Thymus (tissue), 11 donors: ENCODE measurements around the gene AKAP7. TPM values are rescaled to one million over a fixed set of nuclear protein-coding genes. Genes with fewer than 3 reads are reported as not detected.

ENCODE experiments used
- DNase-seq, 9 donors: peaks; one replicate each; pipeline ENCODE4 v3.0.0-alpha.2; 2013; ENCODE audit warnings: low spot score in 9 of 9, low read depth in 6 of 9, missing footprints in 1 of 9
- H3K27ac ChIP-seq, 2 donors: one replicate each; pipeline ENCODE4 v1.5.1; 2013; ENCODE audit warnings: control low read depth in 1 of 2, low read depth in 1 of 2, low read length in 1 of 2, mild to moderate bottlenecking in 1 of 2, moderate library complexity in 1 of 2
- H3K27me3 ChIP-seq, 2 donors: one replicate each; pipeline ENCODE4 v1.5.1; 2013; ENCODE audit warnings: low read length in 1 of 2; ENCODE audit not compliant: control insufficient read depth in 2 of 2, insufficient read depth in 1 of 2
- H3K36me3 ChIP-seq, 2 donors: one replicate each; pipeline ENCODE4 v1.5.1; 2013; ENCODE audit warnings: low read length in 1 of 2, mild to moderate bottlenecking in 1 of 2, moderate library complexity in 1 of 2; ENCODE audit not compliant: control insufficient read depth in 2 of 2, insufficient read depth in 2 of 2
- H3K4me1 ChIP-seq, 2 donors: one replicate each; pipeline ENCODE4 v1.5.1; 2013; ENCODE audit warnings: low read length in 2 of 2; ENCODE audit not compliant: control insufficient read depth in 2 of 2, insufficient read depth in 2 of 2
- H3K4me3 ChIP-seq, 2 donors: one replicate each; pipeline ENCODE4 v1.5.1; 2013; ENCODE audit warnings: low read length in 2 of 2, control low read depth in 1 of 2, mild to moderate bottlenecking in 1 of 2
- H3K9me3 ChIP-seq, 2 donors: one replicate each; pipeline ENCODE4 v1.5.1; 2013; ENCODE audit warnings: low read length in 1 of 2, mild to moderate bottlenecking in 1 of 2; ENCODE audit not compliant: control insufficient read depth in 2 of 2, insufficient read depth in 1 of 2
- WGBS: extraction: QIAGEN DNeasy Blood & Tissue Kit; methylation state at CpG from one replicate; pipeline ENCODE4 v1.1.7; 2013; 5-methylcytosine and 5-hydroxymethylcytosine counted together
- polyA plus RNA-seq: library from polyadenylated mRNA; stranded (reverse); fragments of 200-250 nt; gene quantifications from one replicate; pipeline ENCODE4 v1.2.3, GENCODE V29; 2013
- total RNA-seq: library from RNA; stranded (reverse); fragments of 120-200 nt; gene quantifications from one replicate; pipeline ENCODE4 v1.2.4, GENCODE V29; 2013
- donor health status: healthy.

AKAP7 gene
- total and polyA plus RNA-seq, 2 donors: 12.0 to 16.8 TPM

- peak in 1 of 9 donors; percentile 15 for DNase-seq
- no peak overlapping the region for H3K4me3 ChIP-seq
- H3K4me1 ChIP-seq: peaks cover 0 to 3% of the 10 kb centered on the region in 2 donors
- H3K27me3 ChIP-seq: no peaks in the 10 kb centered on the region
- H3K27ac ChIP-seq: no peak overlapping the region
- WGBS: 96% methylated on average over 3 of the region's 3 CpGs
- H3K36me3 ChIP-seq: no peaks in the 10 kb centered on the region
- no peaks in the 10 kb centered on the region for H3K9me3 ChIP-seq
These were observed 70.4 kb downstream of the AKAP7 start for GRCh38 chr6:131205481-131206244.

- H3K36me3 ChIP-seq: no peaks in the 10 kb centered on the region
- H3K27ac ChIP-seq: no peak overlapping the region
- no peaks in the 10 kb centered on the region for H3K27me3 ChIP-seq
- H3K9me3 ChIP-seq: no peaks in the 10 kb centered on the region
- WGBS: 98% methylated on average over 2 of the region's 2 CpGs
- no peak overlapping the region for H3K4me3 ChIP-seq
- no peak for DNase-seq
- H3K4me1 ChIP-seq: no peaks in the 10 kb centered on the region
These were observed 71.4 kb downstream of the AKAP7 start for GRCh38 chr6:131206463-131207251.

- Histone ChIP-seq H3K27ac (no peak overlapping the region), H3K27me3 (no peaks in the 10 kb centered on the region), H3K36me3 (no peaks in the 10 kb centered on the region), H3K4me1 (peaks cover 4 to 5% of the 10 kb centered on the region in 2 donors), H3K9me3 (no peaks in the 10 kb centered on the region), H3K4me3 (no peak overlapping the region)
- WGBS: 91% methylated on average over 1 of the region's 1 CpG
- DNase-seq: peak in 1 of 9 donors; percentile 17
These were observed 73.5 kb downstream of the AKAP7 start for GRCh38 chr6:131208787-131209186.

GRCh38 chr6:131210469-131210868 lies 75.2 kb downstream of the AKAP7 start:
- DNase-seq: no peak
- no peaks in the 10 kb centered on the region for H3K27me3 ChIP-seq
- WGBS: 97% methylated on average over 2 of the region's 2 CpGs
- no peaks in the 10 kb centered on the region for H3K36me3 ChIP-seq
- peaks cover 4 to 10% of the 10 kb centered on the region in 2 donors for H3K4me1 ChIP-seq
- no peaks in the 10 kb centered on the region for H3K9me3 ChIP-seq
- no peak overlapping the region for H3K4me3 ChIP-seq
- H3K27ac ChIP-seq: no peak overlapping the region

- Histone ChIP-seq H3K4me3 (no peak overlapping the region), H3K27me3 (no peaks in the 10 kb centered on the region), H3K27ac (no peak overlapping the region), H3K4me1 (peaks cover 4 to 10% of the 10 kb centered on the region in 2 donors), H3K36me3 (no peaks in the 10 kb centered on the region), H3K9me3 (no peaks in the 10 kb centered on the region)
- no peak for DNase-seq
- 98% methylated on average over 5 of the region's 5 CpGs for WGBS
These were observed 76.8 kb downstream of the AKAP7 start for GRCh38 chr6:131212024-131212423.

- no peak overlapping the region for H3K4me3 ChIP-seq
- H3K27me3 ChIP-seq: no peaks in the 10 kb centered on the region
- WGBS: 99% methylated on average over 1 of the region's 1 CpG
- H3K4me1 ChIP-seq: peaks cover 4 to 10% of the 10 kb centered on the region in 2 donors
- DNase-seq: no peak
- H3K27ac ChIP-seq: no peak overlapping the region
- no peaks in the 10 kb centered on the region for H3K9me3 ChIP-seq
- no peaks in the 10 kb centered on the region for H3K36me3 ChIP-seq
These were observed 77.6 kb downstream of the AKAP7 start for GRCh38 chr6:131212913-131213312.

GRCh38 chr6:131213501-131213990 lies 78.3 kb downstream of the AKAP7 start:
- Histone ChIP-seq H3K9me3 (no peaks in the 10 kb centered on the region), H3K4me3 (no peak overlapping the region), H3K4me1 (peaks cover 4 to 10% of the 10 kb centered on the region in 2 donors), H3K27me3 (no peaks in the 10 kb centered on the region), H3K36me3 (no peaks in the 10 kb centered on the region), H3K27ac (no peak overlapping the region)
- DNase-seq: peak in 1 of 9 donors; percentile 25
- 65% methylated on average over 3 of the region's 3 CpGs for WGBS

GRCh38 chr6:131215219-131215618 lies 80.0 kb downstream of the AKAP7 start:
- peaks cover 0 to 2% of the 10 kb centered on the region in 2 donors for H3K36me3 ChIP-seq
- H3K4me3 ChIP-seq: no peak overlapping the region
- peaks cover 4 to 10% of the 10 kb centered on the region in 2 donors for H3K4me1 ChIP-seq
- 97% methylated on average over 5 of the region's 5 CpGs for WGBS
- no peak overlapping the region for H3K27ac ChIP-seq
- no peak for DNase-seq
- H3K27me3 ChIP-seq: no peaks in the 10 kb centered on the region
- H3K9me3 ChIP-seq: no peaks in the 10 kb centered on the region

GRCh38 chr6:131216246-131216645 lies 81.0 kb downstream of the AKAP7 start:
- H3K9me3 ChIP-seq: no peaks in the 10 kb centered on the region
- DNase-seq: no peak
- no peak overlapping the region for H3K4me3 ChIP-seq
- H3K4me1 ChIP-seq: peaks cover 4 to 10% of the 10 kb centered on the region in 2 donors
- peaks cover 0 to 3% of the 10 kb centered on the region in 2 donors for H3K36me3 ChIP-seq
- WGBS: 90% methylated on average over 4 of the region's 4 CpGs
- no peaks in the 10 kb centered on the region for H3K27me3 ChIP-seq
- no peak overlapping the region for H3K27ac ChIP-seq
